Measurements from ENCODE around the gene ZNF608.

DNA sequence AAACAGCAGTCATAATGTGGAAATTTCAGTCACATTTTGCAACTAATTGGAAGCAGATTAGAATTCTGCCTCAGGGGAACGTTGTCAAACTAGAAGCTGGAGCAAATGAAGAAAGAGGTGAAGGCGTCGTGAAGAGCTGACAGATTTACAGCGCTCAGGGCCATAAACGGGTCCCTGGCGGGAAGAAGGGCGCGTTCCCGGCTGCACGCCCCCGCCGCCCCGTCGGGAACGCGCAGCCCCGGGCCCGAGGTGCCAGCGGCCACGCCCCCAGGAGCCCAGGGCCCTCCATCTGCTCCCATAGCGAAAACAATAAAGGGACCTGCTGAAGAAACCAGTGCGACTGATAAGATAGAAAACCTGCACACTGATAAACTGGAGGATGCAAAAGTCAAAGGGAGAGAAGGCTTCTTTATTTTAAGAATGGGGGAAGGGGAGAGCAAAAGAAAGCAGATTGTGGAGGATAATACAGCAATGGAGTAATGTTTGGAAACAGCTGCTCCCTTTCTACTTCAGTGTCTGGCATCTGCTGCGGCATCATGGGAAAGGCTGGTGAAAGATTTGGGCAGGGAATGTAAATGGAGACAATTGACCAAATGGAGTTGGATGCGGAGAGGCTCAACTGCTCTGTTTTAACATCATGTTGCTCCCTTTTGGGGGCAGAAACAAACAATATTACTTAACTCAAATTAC, 11.1 kb downstream of the ZNF608 start:
- no peak for TF ChIP-seq EZH2 (IDR thresholded peaks at IDR 0.05; ENCODE audit: low read length)
- TF ChIP-seq, protein P1, sequence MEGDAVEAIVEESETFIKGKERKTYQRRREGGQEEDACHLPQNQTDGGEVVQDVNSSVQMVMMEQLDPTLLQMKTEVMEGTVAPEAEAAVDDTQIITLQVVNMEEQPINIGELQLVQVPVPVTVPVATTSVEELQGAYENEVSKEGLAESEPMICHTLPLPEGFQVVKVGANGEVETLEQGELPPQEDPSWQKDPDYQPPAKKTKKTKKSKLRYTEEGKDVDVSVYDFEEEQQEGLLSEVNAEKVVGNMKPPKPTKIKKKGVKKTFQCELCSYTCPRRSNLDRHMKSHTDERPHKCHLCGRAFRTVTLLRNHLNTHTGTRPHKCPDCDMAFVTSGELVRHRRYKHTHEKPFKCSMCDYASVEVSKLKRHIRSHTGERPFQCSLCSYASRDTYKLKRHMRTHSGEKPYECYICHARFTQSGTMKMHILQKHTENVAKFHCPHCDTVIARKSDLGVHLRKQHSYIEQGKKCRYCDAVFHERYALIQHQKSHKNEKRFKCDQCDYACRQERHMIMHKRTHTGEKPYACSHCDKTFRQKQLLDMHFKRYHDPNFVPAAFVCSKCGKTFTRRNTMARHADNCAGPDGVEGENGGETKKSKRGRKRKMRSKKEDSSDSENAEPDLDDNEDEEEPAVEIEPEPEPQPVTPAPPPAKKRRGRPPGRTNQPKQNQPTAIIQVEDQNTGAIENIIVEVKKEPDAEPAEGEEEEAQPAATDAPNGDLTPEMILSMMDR (optimal IDR thresholded peaks at IDR 0.05 in 1 of 3, IDR thresholded peaks at IDR 0.05 in 1 of 3, conservative IDR thresholded peaks at IDR 0.05 in 1 of 3; ENCODE audit: extremely low read depth in 1 of 3, insufficient read depth in 2 of 3, low read length in 3 of 3) = no peak
